ENCODE data around the gene FAM118B.

FAM118B gene

GRCh38 chr11:126310200-126310991 is 98.8 kb downstream of the FAM118B start:
- Histone ChIP-seq H3K36me3 (ENCODE audit: insufficient read depth, low read length) (0 out of 2 replicates have a peak, but pooled peaks cover 3% of the 10 kb centered on the region), H3K27ac (ENCODE audit: low read depth, low read length) (no peak overlapping the region)

GRCh38 chr11:126310992-126311310 is 99.4 kb downstream of the FAM118B start:
- Histone ChIP-seq H3K4me1 (ENCODE audit: control insufficient read depth, insufficient read depth, low read length, unreplicated experiment) (no peaks in the 10 kb centered on the region), H2AFZ (ENCODE audit: low read length, unreplicated experiment) (no peak overlapping the region), H3K79me2 (ENCODE audit: control insufficient read depth, insufficient read depth, low read length, unreplicated experiment) (no peaks in the 10 kb centered on the region), H3K27me3 (ENCODE audit: insufficient read depth, low read length) (no peaks in the 10 kb centered on the region), H3K36me3 (ENCODE audit: insufficient read depth, low read length) (0 out of 2 replicates have a peak, but pooled peaks cover 3% of the 10 kb centered on the region), H3K27ac (ENCODE audit: low read depth, low read length) (no peak overlapping the region), H3K4me3 (ENCODE audit: low read depth, low read length) (no peak overlapping the region)

More at GRCh38 chr11:126310200-126310991, 98.8 kb downstream of the FAM118B start:
- Histone ChIP-seq H3K27me3 (ENCODE audit: insufficient read depth, low read length) (no peaks in the 10 kb centered on the region), H3K4me1 (ENCODE audit: control insufficient read depth, insufficient read depth, low read length, unreplicated experiment) (no peaks in the 10 kb centered on the region), H3K4me3 (ENCODE audit: low read depth, low read length) (no peak overlapping the region), H3K79me2 (ENCODE audit: control insufficient read depth, insufficient read depth, low read length, unreplicated experiment) (no peaks in the 10 kb centered on the region), H2AFZ (ENCODE audit: low read length, unreplicated experiment) (no peak overlapping the region)

- Histone ChIP-seq H3K27ac (ENCODE audit: low read depth, low read length) (no peak overlapping the region), H2AFZ (ENCODE audit: low read length, unreplicated experiment) (no peak overlapping the region), H3K36me3 (ENCODE audit: insufficient read depth, low read length) (0 out of 2 replicates have a peak, but pooled peaks cover 3% of the 10 kb centered on the region), H3K4me3 (ENCODE audit: low read depth, low read length) (no peak overlapping the region), H3K4me1 (ENCODE audit: control insufficient read depth, insufficient read depth, low read length, unreplicated experiment) (no peaks in the 10 kb centered on the region), H3K27me3 (ENCODE audit: insufficient read depth, low read length) (no peaks in the 10 kb centered on the region), H3K79me2 (ENCODE audit: control insufficient read depth, insufficient read depth, low read length, unreplicated experiment) (no peaks in the 10 kb centered on the region)
These were observed 100.1 kb downstream of the FAM118B start for GRCh38 chr11:126311401-126312291.
